GM21515 (cell line): Measurements from ENCODE around the gene GADD45GIP1.
"Not testable (repeated sequence)": the region's sequence is repeated elsewhere in the genome, so short reads cannot be mapped to it uniquely, and the experiment has no call there.

Experiments
- ATAC-seq: cut with Tn5 transposase; IDR thresholded peaks from one replicate; pipeline ENCODE4 v1.9.1; 2021; ENCODE audit not compliant: unreplicated experiment

Gene GADD45GIP1

DNA sequence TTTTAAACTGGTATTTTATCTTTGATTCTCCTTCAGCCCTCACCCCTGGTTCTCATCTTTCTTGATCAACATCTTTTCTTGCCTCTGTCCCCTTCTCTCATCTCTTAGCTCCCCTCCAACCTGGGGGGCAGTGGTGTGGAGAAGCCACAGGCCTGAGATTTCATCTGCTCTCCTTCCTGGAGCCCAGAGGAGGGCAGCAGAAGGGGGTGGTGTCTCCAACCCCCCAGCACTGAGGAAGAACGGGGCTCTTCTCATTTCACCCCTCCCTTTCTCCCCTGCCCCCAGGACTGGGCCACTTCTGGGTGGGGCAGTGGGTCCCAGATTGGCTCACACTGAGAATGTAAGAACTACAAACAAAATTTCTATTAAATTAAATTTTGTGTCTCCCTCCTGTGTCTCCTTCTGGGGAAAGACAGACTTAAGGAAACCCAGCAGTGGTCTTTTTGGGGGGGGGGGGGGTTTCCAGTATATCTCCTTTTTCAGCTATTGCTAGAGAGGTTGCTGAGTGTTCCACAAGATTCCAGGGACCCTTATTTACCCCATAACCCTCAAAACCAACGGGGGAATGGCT, 12.8 kb downstream of the GADD45GIP1 start:
- no peak for ATAC-seq

DNA sequence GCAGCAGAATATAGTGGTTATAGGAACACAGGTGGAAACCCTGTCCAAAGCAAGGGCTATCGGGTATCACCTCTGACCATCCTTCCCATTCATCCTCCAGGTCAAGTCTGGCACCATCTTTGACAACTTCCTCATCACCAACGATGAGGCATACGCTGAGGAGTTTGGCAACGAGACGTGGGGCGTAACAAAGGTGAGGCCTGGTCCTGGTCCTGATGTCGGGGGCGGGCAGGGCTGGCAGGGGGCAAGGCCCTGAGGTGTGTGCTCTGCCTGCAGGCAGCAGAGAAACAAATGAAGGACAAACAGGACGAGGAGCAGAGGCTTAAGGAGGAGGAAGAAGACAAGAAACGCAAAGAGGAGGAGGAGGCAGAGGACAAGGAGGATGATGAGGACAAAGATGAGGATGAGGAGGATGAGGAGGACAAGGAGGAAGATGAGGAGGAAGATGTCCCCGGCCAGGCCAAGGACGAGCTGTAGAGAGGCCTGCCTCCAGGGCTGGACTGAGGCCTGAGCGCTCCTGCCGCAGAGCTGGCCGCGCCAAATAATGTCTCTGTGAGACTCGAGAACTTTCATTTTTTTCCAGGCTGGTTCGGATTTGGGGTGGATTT, 13.5 kb downstream of the GADD45GIP1 start:
- ATAC-seq = no peak

DNA sequence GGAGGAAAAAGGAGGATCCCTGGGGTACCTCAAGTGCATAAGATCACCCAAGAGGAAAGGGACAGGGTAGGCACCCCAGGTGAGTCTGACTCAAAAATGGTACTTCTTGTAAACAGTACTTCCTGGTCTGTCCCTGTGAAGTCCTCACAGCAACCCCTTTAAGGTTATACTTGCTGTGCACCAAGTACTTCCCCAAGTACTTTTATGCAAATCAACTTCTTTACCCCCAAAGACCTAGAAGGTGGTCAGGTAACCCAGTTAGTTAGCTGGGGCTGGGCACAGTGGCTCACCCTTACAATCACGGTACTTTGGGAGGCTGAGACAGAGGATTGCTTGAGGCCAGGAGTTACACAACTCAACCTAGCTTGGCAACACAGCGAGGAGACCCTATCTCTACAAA, 16.1 kb downstream of the GADD45GIP1 start:
- ATAC-seq = no peak

- no peak for ATAC-seq
Observed at GRCh38 chr19:12939975-12940423, 17.0 kb downstream of the GADD45GIP1 start.

DNA sequence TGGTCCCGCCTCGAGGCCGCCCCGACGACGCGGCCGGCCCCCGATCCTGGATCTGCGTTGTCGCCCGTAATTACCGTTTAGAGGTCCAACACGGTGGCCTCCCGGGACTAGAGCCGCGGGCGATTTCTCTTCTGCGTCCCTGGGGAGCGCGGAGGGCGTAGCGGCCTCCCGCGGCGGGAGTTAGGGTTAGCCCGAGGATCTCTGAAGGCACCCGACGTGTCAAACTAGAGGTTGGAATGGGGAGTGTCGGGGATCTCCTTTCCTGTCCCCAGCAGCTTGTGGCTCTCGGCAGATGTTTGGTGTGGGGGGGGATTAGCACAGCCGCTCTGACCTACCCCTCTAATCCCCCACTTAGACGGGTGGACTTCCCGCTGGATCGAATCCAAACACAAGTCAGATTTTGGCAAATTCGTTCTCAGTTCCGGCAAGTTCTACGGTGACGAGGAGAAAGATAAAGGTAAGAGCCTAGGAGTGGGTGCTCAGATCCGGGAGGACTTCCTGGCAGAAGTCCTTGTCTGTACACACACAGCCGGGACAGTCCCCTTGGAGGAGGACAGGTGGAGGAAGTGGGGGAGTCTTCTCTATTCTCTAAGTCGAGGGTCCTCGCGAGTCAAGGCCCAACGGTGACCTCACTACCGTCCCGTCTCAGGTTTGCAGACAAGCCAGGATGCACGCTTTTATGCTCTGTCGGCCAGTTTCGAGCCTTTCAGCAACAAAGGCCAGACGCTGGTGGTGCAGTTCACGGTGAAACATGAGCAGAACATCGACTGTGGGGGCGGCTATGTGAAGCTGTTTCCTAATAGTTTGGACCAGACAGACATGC, 18.0 kb downstream of the GADD45GIP1 start:
- ATAC-seq = peak; percentile 2

- ATAC-seq = peak; percentile 75
Observed at GRCh38 chr19:12937927-12938778, 18.9 kb downstream of the GADD45GIP1 start, which contains the start of gene CALR. CALR (plus strand) TSS chr19:12938609; CDS start chr19:12938680, 71 bp downstream.

GRCh38 chr19:12937093-12937926, 19.7 kb downstream of the GADD45GIP1 start:
- no peak for ATAC-seq

DNA sequence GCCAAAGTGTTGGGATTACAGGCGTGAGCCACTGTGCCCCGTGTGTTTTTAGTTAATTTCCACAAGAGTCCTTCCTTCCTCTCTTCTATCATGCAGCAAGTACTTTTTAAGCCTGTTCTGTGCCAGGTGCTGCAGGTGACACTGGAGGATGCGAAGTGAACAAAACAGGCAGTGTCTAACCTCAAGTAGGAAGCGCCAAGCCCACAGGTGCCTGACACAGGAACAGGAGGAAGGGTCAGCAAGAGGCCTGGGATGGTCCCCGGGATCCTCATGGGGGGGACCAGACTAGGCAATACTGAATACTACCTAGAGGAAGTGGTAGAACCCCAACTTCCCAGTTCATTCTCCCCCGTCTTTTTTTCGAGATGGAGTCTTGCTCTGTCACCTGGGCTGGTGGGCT, 20.4 kb downstream of the GADD45GIP1 start:
- no peak for ATAC-seq

GRCh38 chr19:12935071-12935470, 22.0 kb downstream of the GADD45GIP1 start:
- ATAC-seq = no peak

- ATAC-seq = peak; percentile 45
Observed at GRCh38 chr19:12933287-12934072, 23.5 kb downstream of the GADD45GIP1 start, which contains the start of gene FARSA. FARSA (minus strand) TSS chr19:12933711; CDS start chr19:12933696, 15 bp downstream.

DNA sequence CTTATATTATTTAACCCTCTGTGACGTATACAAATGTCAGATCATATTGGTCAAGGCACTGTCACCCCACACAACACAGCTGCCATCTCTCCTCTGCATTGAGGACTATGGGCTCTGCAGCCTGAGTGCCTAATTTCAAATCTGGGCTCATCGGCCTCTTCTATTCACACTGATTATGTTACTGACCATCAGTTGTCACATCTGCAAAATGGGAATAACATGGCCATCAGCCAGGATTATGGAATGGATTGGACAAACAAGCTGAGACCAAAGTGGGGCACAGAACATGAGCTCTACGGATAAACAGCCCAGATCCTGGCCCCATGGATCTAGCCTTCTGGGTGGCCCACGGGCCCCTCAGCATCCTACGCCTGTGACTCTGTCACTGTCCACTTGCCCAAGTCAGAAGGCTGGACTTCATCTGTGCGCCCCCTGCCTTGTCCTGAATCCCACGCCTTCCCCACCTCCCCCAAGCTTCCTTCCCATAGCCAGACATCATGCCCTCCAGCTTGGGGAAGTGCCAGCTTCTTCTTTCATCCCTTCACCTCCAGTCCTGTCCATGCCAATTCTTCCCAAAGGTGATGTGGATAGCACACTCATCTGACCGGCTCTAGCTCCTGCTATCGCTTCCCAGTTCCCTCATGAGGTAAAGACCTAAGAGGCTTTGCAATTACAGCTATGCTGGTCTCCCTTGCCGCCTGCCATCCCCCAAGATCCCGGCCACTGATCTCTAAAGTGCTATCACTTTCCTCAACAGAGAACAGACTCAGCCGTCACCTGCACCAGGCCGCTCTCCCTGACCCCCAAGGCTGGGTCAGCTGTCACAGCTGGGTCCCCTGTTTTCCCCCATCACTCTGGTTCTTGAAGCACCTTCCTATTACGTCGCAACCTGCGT, 24.4 kb downstream of the GADD45GIP1 start:
- ATAC-seq = no peak

GRCh38 chr19:12930002-12930645, 26.9 kb downstream of the GADD45GIP1 start:
- ATAC-seq = no peak

DNA sequence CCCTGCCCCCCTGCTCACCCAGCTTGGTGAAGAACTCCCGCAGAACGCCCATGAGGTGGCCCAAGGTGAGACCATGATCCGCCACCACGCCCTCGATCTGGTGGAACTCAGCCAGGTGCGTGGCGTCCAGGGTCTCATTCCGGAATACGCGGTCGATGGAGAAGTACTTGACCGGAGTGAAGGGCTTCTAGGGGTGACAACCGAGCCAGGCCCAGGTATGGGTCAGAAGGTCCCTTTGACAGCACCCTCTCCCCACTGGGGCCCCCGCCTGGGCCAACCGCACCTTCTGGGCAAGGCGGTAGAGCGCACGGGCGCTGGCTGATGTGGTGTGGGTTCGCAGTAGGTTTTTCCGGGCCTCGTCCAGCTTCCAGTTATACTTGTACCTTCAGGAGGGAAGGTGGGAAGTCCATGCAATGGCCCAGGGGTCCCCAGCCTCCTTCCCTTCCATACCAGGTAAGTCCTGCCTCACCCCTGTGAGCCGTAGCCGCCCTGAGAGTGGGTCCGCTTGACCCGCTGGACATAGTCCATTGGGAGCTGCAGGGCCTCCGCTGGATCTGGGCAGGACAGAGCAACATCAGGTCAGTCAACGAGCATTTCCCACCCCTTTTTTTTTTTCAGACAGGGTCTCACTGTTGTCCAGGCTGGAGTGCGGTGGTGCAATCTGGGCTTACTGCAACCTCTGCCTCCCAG, 32.3 kb downstream of the GADD45GIP1 start:
- no peak for ATAC-seq

GRCh38 chr19:12922959-12923358, 34.1 kb downstream of the GADD45GIP1 start:
- no peak for ATAC-seq

DNA sequence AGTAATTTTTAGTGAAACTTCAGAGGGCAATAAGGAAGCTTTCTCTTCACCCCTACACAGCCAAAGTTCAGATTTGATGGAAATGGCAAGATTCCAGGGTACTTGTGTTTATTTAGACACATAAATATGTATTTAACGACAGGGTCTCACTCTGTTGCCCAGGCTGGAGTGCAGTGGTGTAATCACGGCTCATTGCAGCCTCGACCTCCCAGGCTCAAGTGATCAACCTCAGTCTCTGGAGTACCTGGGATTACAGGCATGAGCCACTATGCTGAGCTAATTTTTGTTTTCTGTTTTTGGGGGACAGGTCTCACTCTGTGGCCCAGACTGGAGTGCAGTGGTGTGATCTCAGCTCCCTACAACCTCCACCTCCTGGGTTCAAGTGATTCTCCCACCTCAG, 36.0 kb downstream of the GADD45GIP1 start:
- no peak for ATAC-seq

GRCh38 chr19:12918253-12918652, 38.8 kb downstream of the GADD45GIP1 start:
- ATAC-seq = no peak

DNA sequence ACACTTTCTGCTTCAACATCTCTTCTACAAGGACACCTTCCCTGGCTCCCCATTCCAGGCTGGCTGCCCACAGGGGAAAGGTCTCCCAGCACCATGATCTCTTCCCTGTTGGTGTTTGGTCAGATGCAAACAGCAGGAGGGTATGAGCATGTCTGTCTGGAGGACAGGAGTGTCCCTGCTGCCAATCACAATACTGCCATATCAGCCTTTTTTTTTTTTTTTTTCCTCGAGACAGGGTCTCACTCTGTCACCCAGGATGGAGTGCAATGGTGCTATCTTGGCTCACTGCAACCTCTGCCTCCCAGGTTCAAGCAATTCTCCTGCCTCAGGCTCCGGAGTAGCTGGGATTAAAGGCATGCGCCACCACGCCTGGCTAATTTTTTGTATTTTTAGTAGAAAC, 41.2 kb downstream of the GADD45GIP1 start:
- not testable (repeated sequence) for ATAC-seq
